ENCODE measurements around the gene AFDN.

AFDN gene

DNA sequence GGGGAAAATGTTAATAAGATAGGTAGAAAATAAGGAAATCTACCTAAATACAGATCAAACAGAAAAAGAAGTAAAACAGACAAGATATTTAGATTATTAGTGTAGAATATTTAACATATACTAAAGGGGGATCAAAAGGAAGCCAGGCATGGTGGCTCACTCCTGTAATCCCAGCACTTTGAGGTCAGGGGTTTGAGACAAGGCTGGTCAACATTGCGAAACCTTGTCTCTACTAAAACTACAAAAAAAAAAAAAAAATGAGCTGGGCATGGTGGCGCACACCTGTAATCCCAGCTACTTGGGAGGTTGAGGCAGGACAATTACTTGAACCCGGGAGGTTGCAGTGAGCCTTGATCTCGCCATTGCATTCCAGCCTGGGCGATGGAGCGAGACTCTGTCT, 55.5 kb downstream of the AFDN start:
- no peak for DNase-seq

DNA sequence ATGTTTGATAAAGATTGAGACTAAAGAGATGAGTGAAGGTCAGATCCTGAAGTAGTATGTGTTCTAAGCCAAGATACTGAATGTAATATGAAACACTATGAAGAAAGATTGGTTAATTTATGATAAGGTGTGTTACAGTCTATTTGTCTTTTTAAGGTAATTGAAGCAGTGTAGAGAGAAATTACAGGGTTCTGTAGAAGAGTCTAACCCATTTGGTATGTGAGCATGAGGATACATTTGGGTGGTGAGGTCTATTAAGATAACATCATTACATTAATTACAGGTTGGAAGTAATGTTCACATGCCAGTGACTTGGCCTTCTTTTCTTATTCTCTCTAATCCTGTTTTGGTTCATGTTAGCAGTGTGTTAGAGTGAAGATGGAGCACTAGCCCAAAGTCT, 61.4 kb downstream of the AFDN start:
- DNase-seq: no peak

DNA sequence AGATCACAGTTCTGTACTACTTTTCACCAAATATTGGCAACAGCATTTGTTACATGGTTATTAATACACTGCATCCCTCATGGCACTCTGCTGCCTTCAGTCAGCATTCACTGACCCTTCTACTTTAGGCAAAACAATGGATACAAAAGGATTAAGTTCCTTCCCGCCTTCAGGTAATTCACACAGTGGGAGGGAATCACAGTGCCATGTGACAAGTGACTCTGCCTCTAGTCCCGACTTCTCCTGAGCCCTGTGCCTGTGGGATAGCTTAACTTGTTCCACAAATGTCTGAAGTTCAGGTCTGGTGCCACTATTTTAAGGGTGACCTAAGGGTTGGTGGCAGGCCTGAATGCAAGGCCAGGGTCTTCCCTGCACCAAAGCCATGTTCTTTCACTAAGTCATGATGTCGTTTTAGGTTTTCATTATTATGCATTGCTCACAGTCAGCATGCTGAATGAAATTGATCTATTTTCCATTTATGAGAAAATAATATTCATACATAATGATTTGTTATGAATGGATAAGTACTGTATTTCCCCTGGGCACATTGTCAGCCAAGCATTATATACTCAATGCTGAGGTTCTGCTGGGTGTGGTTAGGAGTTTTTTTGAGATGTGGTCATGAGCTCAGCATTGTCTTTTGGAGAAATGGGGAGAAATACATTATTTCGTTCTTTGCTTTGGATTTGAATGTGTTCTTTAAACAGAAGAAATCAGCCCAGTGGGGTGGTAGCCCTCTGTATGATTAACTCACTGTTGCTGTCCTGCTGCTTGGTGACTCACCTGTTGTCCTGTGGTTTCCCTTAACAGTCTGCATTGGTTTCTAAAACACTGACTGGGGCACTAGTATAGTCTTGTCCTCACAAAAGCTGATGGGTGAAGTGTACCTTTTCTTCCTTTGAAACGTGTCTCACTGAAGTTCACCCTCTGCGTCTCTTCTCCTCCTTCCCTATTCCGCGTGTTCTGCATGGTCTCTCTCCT, 66.4 kb downstream of the AFDN start:
- DNase-seq: no peak

DNA sequence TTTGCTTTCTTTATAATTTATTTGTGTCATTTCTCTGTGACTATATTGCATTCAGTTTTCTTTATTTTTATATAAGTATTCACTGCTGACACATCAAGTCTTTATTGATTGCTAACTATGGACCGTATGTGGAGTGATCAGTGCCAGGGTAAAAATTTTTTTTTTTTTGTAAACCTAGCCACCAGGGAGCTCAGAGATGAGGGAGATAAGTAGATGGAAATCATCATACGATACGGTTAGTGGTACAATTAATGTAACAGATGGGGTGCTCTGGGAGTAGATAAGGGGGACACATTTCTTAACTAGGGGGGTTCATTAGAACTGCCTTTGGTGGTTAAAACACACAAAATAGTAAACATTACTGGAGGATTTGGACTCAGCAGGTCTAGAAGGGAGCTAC, 68.3 kb downstream of the AFDN start:
- DNase-seq: no peak

DNA sequence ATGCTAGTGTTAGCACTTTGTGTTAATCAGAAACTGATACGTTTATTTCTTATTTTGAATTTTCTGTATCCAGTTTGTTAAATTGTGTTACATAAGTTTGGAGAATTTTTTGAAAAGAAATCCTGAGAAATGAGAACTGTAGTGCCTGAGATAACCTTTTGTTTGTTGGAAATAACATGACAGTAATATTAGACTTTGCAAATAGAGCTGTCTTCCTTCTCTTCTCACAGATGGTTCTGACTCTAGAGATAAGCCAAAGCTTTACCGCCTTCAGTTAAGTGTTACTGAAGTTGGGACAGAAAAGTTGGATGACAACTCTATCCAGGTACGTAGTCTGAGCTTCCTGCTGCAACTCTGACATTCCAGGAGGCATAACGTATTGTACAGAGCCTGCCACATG, 69.9 kb downstream of the AFDN start:
- DNase-seq: no peak

DNA sequence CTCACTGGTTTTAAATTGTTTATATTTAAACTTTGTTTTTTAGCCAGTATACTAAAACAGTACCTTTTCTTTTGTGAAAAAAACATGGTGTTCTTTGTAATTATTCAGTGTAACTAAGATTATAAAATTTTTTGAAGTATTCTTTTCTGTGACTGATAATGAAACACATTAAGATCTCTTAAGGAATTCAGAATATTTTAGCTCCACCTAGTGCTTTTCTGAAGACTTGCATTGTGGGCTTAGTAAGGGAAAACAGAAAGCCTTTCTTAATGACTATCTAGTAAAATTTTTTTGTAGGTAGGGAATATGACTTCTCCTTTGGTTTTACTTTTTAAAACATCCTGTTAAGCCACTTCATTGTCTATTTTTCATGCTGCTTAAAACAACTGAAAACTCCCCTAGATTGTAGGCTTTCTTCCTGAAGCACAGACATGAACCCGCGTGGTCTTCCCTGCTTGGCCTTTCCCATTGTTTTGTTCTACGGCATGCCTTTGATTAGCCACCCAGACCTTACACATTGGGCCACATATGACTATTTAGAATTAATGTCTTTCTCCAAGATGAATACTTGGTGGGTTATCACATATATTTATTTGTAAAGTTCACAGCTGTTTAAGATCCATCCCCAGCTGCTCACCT, 72.1 kb downstream of the AFDN start:
- no peak for DNase-seq

DNA sequence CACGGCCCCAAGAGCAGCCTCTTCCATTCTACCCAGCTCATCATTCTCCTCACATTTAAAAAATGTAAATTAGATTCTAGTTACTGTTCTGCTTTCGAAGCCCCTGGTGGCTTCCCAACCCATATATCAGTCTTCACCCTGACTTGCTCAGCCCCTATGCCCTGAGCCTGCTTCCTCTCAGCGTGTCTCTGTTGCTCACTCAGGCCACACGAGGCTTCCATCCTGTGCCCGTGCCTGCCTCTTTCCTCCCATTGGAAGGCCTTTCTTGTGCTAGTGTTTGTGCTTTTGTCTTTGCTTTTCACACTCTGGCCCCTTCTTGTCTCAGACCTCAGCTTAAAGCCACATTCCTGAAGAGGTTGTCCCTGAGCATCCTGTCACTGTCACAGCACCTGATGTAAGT, 78.1 kb downstream of the AFDN start:
- DNase-seq: no peak

DNA sequence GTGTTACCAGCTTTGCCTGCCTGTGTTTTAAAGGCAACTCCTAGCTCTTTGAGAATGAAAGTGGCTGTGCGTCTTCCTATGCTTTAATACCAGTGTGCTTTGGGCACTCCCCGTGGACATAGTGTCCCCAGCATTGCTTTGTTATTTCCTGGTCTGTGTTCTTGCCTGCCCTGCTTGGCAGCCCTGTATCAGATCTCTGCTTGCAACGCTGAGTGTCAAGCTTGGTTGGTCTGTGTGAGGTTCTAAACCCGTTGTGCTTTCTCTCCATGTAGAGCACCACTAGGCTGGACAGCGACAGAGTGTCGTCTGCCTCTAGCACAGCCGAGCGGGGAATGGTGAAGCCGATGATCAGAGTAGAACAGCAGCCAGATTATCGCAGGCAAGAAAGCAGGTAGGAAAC, 80.2 kb downstream of the AFDN start:
- DNase-seq: no peak

DNA sequence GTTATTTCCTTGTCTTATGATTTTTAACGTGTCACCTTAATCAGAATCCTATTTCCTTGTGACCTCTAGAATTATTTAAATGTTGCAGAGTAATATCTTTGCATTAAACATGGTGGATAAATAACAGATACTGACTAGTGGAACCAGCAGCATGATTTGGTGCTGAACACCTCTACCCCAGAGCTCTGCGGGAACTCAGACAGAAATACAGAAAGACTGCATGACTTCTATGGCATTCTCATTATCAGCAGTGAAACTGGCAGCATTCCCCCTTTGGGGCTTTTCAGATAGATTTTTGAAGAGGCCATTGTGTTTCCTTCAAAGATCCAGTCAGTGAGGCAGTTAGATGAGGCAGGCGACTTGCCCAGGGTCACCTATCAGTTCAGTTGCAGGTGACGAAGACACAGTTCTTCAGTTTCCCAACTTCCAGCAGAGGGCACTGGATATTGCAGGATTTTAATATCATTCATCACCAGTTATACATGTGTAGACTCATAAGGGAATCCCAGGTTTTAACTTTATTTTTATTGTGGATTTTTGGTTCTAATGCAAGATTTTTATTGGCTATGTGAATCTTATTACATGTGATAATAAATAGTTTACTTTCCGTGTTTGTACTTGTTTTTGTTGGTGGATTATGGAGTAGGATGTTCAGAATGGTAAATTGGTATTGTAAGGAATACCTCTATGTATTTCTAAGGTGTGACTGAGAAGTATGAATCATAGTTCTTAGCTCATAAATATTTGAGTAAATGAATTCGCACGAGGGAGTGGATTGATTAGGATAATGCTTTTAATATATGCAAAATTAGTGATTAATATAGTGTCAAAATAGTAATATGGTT, 81.3 kb downstream of the AFDN start:
- DNase-seq: no peak

DNA sequence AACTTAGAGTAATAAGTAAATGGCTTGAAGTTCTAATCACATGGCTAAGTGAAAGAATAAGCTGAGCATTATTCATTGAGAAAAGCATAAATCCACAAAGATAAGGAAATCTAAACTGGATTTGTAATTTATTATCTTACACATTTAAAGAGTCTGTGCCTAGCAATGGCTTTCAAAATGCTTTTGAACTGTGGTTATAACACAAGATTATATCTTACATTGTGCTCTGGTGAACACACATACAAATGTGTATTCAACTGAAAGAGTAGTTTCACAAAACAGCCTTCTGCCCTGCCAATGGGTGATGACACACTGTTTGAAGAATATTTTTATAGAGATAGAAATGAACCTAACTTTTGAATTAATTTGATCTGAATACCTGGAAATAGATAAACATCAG, 83.3 kb downstream of the AFDN start:
- no peak for DNase-seq

DNA sequence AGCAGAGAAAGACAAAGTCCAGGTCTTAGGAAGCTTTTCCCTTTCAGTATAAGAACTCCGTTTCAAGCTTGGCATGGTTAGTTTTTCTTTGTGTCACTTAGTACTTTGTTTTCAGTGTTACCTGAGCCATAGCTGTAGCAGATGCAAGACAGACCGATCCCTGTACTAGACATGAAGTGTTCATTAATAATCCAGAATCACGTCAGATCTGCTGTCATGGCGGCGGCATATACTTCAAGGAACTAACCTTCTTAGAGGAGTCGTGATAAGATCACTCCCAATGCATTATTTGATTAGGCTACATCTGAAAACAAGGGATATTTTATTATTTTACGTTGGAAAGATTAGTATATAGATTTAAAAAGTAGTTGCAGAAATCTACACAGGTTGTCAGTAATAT, 83.9 kb downstream of the AFDN start:
- no peak for DNase-seq

DNA sequence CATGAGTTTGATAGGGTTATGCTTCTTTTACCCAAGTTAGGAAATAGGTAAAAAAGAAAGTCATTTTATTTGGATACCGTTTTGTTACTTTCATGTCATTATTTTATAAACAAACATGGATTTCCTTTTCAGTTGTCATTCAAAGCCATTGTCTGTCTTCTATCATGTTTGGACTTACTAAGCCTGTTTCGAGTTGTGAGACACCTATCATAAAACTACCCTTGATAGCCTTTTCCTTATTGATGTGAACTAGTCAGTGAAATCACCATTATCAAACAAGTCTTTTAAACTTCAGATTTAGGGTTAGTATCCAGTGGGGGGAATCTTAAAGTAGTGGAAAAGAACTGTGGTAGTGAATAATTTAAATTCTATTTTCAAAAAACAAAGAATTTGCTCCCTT, 85.8 kb downstream of the AFDN start:
- DNase-seq: no peak

DNA sequence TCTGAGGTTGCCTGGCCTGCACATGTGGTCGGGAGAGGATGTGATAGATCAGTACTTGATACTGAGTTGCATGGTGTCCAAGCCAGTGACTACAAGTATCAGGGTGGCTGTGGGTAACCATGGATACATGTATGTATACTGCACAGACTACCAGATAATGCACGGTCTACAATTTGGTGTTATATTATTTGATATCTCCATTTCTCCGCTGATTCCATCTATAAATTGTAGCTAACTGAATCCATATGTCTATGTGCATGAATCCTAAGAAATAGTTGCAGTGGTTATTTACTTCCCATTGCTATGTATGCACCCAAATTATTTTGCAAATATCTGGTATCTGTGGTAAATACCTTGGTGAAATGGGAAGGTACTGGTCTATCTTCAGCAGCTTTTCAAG, 87.0 kb downstream of the AFDN start:
- no peak for DNase-seq

DNA sequence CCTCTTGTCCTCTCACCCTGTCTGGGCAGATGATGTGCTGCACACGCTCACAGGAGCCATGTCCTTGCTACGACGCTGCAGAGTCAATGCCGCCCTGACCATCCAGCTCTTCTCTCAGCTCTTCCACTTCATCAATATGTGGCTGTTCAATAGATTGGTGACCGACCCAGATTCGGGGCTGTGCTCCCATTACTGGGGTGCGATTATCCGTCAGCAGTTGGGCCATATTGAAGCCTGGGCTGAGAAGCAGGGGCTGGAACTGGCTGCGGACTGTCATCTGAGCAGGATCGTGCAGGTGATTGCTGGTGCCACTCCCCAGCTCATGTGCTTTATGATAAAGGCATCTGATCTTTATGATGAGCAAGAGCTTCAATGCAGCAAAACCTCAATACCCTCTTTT, 88.4 kb downstream of the AFDN start:
- no peak for DNase-seq

DNA sequence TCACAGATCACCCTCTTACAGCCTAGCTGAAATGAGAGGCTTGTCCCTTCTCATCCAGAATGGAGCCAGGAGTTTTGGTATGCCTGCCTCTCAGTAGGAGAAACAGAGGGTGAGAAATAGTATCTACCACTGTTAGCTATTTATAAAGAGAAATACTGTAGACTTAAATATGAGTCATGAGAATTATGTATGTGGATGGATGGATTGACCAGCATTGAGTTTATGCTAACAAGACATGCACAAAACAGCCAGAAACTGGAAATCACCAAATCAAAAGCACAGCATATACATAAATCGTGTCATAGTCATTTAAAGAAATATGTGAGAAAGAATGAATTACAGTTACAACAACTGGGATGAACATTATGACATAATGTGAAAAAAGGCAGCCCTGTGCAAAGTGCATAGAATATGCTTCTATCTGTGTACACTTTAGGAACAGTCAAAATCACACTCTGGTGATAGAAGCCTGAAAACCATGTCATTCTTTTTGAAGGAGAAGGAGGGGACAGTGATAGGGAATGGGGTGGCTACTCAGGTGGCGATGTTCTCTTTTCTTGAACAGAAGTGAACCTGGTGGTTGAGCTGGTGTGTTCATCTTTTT, 90.9 kb downstream of the AFDN start:
- DNase-seq: no peak

DNA sequence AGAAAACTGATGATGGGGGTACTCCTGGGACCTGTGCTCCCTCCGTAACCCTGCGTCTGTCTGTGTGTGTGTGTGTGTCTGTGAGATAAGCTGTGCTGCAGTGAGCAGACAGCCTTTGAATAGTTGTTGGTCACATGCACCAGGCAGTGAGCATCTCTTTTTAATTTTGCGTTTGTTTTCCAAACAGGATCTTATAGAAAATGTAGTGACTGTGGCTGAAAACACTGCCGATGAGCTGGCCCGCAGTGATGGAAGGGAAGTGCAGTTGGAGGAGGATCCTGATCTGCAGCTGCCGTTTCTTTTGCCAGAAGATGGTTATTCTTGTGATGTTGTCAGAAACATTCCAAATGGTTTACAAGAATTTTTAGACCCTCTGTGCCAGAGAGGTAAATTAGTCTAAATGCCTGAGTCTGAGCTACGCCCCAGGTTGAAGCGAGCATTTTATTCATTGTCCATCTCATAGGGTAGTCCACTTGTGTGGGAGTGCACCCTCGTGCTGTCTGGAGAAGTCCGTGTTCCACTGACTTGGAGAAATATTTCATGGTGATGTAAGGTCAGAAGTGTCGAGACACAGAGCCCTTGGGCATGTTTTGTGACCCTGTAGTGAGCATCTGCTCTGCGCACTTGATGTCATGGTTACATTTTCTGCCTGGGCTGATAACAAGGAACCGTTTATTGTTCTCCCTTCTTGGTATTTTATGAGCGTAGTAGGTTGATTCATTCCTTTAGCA, 92.0 kb downstream of the AFDN start:
- DNase-seq: no peak

DNA sequence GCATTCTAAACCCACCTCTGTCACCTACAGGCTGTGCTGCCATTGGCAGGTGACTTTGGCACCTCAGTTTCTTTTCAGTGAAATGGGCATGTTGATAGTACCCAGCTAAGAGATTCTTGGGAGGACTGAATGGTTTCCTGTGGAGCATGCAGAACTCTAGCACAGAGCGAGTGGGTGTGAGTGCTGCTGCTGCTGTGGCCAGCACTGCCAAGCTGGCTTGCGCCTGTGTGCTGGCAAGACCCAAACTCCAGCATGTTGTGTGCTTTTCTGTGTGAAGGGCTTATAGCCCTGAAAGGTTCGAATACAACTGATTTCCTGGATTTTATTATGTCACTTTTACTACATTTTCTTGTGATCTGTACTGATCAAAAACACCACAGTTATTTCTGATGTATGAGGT, 92.6 kb downstream of the AFDN start:
- DNase-seq: no peak

DNA sequence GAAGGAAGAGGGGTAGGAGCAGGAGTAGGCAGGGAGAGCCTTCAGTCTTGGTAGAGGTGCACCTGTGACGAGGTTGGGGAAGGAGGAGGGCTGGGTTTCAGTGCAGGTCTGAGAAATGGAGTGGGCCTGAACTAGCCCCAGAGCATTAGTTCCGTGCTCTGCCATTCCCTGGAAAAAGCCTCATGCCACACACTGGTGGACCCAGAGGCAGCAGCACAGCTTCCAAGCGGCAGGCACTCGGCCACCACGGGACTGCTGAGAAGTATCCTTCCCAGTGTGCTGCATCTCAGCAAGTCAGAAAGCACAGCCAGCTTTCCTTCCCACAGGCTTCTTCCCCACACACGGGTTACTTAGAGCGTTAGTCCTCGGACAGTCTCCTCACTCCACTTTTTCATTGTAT, 93.5 kb downstream of the AFDN start:
- no peak for DNase-seq

DNA sequence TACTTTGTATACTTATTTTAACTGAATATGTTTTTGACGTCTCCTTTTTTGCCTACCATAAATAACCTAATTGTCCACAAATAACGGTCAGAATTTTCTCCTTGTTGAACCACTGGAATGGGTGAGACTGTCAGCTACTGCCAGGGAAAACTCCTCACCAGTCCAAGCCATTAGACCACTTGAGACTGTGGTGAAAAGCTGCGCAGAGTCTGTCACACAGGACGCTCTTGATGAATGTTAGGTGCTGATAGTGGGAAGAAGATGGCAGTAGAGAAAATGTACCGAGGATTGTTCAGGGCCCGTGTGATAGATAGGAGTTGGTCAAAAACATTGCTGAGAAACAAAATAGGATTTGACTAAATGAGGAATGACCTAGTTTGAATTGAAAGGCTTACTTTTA, 95.1 kb downstream of the AFDN start:
- no peak for DNase-seq

DNA sequence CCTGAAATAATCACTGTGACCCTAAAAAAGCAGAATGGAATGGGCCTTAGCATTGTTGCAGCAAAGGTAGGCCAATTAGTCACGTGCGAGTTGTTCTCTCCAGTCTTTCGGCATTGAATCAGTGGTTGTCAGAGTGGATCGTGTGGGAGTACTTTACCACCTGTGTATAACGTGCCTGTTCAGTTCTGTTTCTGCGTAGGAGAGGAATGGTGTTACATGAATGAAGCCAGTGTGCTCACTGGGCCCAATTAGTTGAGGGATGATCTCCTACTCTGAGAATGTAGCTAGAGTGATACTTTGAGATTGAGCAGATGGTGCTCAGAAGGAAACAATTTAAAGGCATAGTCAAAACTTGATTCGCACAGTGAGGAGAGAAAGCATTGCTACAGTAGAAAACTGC, 98.3 kb downstream of the AFDN start:
- no peak for DNase-seq

DNA sequence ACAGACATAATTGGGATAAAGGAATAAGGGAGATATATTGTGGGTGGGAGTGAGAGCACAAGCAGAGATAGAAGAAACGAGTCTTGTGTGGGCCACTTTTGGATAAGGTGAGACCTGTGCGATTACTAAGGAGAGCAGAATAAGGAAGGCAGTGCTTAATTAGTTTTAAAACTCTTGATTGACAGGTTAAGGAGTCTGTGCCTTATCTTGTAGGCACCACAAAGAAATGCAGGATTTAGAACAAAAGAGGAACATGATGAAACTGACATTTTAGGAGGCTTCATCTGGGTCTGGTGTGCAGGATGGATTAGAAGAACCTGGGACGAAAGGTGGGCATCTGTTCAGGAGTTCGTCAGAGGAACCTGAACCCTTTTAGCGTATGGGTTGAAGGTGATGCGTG, 100.5 kb downstream of the AFDN start:
- no peak for DNase-seq

DNA sequence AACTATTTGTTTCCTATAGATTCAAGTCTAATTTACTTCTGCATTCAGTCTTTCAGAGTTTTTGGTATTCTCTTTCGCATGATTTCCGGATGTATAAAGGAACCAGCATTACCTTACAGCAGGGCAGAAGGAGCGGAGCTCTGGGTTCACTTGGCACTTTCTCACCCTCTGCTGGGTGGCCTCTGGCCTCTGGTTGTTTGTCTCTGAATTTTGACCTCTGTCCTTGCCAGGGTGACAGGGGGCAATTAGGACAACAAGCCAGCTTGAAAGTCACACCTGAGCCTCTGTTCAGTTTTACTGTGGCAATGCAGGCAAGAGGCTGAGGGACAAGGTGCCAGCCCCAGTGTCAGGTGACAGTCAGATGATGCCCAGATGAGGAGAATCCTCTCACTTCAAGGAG, 101.4 kb downstream of the AFDN start:
- no peak for DNase-seq

DNA sequence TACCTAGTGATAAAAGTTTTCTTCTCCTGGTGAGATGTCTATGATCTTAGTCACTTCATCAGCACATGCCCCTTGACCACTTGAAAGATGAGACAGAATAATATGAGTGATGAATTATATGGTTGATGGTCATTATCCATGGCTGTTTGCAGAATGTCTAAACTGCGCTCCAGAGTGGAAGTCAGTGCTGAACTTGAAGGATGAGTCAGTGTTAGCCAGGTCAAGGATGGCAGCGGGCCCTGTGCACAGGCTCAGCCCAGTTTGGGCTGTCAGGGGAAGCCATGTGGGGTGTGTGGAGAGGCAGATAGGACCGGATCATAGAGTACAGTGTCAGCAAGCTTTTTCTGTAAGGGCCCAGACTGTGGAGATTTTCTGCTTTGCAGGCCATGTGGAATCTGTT, 103.6 kb downstream of the AFDN start:
- DNase-seq: no peak
